HepG2 (cell line): ENCODE data around the gene NCOA3.

Source experiments
- ARID3A ChIP-seq: IDR thresholded peaks from 2 replicates; pipeline ENCODE4 v1.6.1; 2012; ENCODE audit warnings: low read depth, low read length, improper control_type of control experiment
- BCLAF1 ChIP-seq: fragments of 450-650 bp; IDR thresholded peaks from 2 replicates; pipeline ENCODE4 v1.6.1; 2017; ENCODE audit warnings: mild to moderate bottlenecking
- EP300 ChIP-seq, 3 experiments: sonication (generic) in 1 of 3; formaldehyde crosslinking in 1 of 3; IDR thresholded peaks; 2 replicates each; pipeline versions ENCODE4 v1.5.1 to v1.6.1; 2011 to 2020; ENCODE audit warnings: low read depth in 2 of 3, low read length in 2 of 3, borderline replicate concordance in 1 of 3, improper control_type of control experiment in 1 of 3, mild to moderate bottlenecking in 1 of 3, missing genetic modification reagents in 1 of 3, moderate library complexity in 1 of 3
- FOSL2 ChIP-seq: sonication (generic); formaldehyde crosslinking; IDR thresholded peaks from 2 replicates; pipeline ENCODE4 v1.4.0; 2020; ENCODE audit warnings: missing genetic modification reagents
- NCOA1 ChIP-seq: sonication (generic); formaldehyde crosslinking; IDR thresholded peaks from 2 replicates; pipeline ENCODE4 v1.9.0; 2021; ENCODE audit warnings: missing genetic modification reagents
- NPAS2 ChIP-seq: sonication (generic); formaldehyde crosslinking; IDR thresholded peaks from 2 replicates; pipeline ENCODE4 v1.8.0; 2022; ENCODE audit warnings: mild to moderate bottlenecking, missing genetic modification reagents, borderline replicate concordance
- ZHX1 ChIP-seq: sonication (generic); formaldehyde crosslinking; IDR thresholded peaks from 2 replicates; pipeline ENCODE4 v1.8.1; 2022; ENCODE audit warnings: low read depth, mild to moderate bottlenecking, missing genetic modification reagents
- ZNF446 ChIP-seq: sonication (generic); formaldehyde crosslinking; IDR thresholded peaks from 2 replicates; pipeline ENCODE4 v1.5.0; 2020; ENCODE audit warnings: mild to moderate bottlenecking, missing genetic modification reagents
- ZNF569 ChIP-seq: sonication (generic); formaldehyde crosslinking; IDR thresholded peaks from 2 replicates; pipeline ENCODE4 v1.5.0; 2020; ENCODE audit warnings: mild to moderate bottlenecking, missing genetic modification reagents, moderate library complexity, borderline replicate concordance

- TF ChIP-seq ZNF446 (CRISPR knock-in tag), result no peak
- no peak for TF ChIP-seq FOSL2
- TF ChIP-seq EP300 (IDR thresholded peaks at IDR 0.05; ENCODE audit: low read depth in 2 of 2, low read length in 2 of 2), result no peak
- TF ChIP-seq EP300 (CRISPR knock-in tag; IDR thresholded peaks at IDR 0.05; ENCODE audit: borderline replicate concordance), result no peak
- no peak for TF ChIP-seq NCOA1 (CRISPR knock-in tag)
- TF ChIP-seq NPAS2 (CRISPR knock-in tag), result no peak
- TF ChIP-seq ARID3A, result no peak
- no peak for TF ChIP-seq ZNF569
- no peak for TF ChIP-seq ZHX1 (CRISPR knock-in tag)
- no peak for TF ChIP-seq BCLAF1
Observed at GRCh38 chr20:47660602-47660905, 158.9 kb downstream of the NCOA3 start.
